ENCODE results near the gene NFIB.
A peak's percentile ranks its signal among the peaks of the same experiment; 100 is the strongest.

NFIB gene

DNA sequence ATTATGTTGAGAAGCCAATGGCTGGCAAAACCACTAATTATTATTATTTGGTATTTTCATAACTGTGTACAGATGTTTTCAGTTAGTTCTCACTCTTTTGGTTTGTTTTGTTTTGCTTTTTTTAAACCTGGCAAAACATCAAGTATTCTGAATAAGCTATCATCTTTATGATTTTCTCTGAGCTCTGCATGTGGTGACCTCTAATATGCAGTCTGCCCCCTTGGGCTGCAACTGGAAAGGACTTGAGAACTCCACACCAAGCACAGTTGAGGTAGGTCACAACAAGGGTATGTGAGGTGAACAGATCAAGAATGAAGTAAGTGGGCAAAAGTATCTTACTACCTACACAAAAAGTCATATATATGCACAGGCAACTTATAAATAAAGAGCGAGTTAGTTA, 202.2 kb downstream of the NFIB start:
- H3K4me3 ChIP-seq (replicated peaks; ENCODE audit: low read depth, low read length), result no peak overlapping the region
- DNase-seq (ENCODE audit: low read depth), result no peak
- TF ChIP-seq, protein P1, sequence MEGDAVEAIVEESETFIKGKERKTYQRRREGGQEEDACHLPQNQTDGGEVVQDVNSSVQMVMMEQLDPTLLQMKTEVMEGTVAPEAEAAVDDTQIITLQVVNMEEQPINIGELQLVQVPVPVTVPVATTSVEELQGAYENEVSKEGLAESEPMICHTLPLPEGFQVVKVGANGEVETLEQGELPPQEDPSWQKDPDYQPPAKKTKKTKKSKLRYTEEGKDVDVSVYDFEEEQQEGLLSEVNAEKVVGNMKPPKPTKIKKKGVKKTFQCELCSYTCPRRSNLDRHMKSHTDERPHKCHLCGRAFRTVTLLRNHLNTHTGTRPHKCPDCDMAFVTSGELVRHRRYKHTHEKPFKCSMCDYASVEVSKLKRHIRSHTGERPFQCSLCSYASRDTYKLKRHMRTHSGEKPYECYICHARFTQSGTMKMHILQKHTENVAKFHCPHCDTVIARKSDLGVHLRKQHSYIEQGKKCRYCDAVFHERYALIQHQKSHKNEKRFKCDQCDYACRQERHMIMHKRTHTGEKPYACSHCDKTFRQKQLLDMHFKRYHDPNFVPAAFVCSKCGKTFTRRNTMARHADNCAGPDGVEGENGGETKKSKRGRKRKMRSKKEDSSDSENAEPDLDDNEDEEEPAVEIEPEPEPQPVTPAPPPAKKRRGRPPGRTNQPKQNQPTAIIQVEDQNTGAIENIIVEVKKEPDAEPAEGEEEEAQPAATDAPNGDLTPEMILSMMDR (IDR thresholded peaks at IDR 0.05; ENCODE audit: low read length, missing control alignments), result no peak

DNA sequence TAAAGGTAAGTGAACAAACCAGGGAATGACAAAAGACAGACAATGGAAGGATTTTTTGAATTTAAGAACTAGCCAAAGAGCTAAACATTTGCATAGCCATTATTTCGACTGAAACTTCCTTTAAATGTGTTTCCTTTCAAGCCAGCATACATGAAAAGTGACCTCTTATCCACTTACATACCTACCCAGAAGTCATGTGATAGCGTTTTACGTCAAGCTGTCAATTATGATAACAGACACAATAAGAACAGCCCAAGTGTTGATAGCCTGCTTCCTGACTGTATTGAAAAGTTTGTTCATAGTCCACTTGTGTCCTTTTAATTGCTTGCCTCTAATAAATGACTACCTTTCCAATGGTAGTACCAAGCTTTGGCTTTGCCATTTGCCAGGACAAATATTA, 206.0 kb downstream of the NFIB start:
- TF ChIP-seq, protein P1 (IDR thresholded peaks at IDR 0.05; ENCODE audit: low read length, missing control alignments), result no peak
- DNase-seq (ENCODE audit: low read depth), result peak; percentile 94
- H3K4me3 ChIP-seq (replicated peaks; ENCODE audit: low read depth, low read length), result no peak overlapping the region

DNA sequence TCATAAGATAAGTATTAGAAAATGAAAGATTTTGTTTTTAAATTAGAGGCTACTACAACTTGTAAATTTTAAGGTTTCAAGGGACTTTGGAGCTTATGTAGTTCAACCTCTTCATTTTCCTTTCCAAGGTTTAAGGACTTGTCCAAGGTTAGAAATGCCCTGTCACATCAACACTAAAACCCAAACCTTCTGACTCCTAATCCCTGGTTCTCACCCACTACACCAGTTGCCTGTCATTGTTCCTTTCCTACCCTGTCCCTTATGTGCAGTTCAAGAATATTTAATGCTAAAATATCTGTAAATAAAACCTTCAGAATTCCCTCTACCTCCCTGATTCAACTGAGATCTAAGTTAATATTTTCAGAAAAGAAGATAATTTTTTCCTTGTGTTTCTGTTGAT, 206.4 kb downstream of the NFIB start:
- no peak overlapping the region for H3K4me3 ChIP-seq (replicated peaks; ENCODE audit: low read depth, low read length)
- DNase-seq (ENCODE audit: low read depth), result no peak
- TF ChIP-seq, protein P1 (IDR thresholded peaks at IDR 0.05; ENCODE audit: low read length, missing control alignments), result no peak

DNA sequence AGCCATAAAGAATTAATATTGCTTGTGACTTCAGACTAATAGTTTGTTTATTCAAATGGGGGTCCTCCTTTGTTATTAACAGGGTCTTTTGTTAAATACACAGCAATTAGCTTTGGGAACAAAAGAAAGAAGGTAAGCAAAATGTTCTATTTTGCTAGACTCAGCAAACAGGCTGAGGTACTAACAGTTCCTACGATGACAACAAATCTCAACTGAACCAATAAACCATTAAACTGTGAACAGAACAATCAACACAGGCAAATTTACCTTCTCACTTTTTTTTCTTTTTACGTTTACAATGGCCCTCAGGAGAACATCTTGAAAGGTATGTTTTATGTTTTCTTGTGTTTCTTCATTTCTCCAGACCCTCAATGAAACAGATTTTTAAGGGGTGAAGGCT, 207.2 kb downstream of the NFIB start:
- no peak for DNase-seq (ENCODE audit: low read depth)
- H3K4me3 ChIP-seq (replicated peaks; ENCODE audit: low read depth, low read length), result no peak overlapping the region
- TF ChIP-seq, protein P1 (IDR thresholded peaks at IDR 0.05; ENCODE audit: low read length, missing control alignments), result no peak

DNA sequence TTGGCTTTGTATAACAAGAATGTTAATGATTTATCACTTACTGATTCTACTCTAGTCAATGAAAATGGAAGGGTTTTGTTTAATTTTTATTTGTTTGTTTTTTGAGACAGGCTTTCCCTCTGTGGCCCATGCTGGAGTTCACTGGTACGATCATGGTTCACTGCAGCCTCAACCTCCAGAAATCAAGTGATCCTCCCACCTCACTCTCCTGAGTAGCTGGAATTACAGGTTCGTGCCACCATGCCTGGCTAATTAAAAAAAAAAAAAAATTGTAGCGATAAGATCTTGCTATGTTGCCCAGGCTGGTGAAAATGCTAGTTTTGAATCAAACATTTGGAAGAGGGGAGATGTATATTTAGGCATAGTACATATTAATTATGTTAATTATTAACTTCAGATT, 209.4 kb downstream of the NFIB start:
- no peak for DNase-seq (ENCODE audit: low read depth)
- TF ChIP-seq, protein P1 (IDR thresholded peaks at IDR 0.05; ENCODE audit: low read length, missing control alignments), result no peak
- H3K4me3 ChIP-seq (replicated peaks; ENCODE audit: low read depth, low read length), result no peak overlapping the region

DNA sequence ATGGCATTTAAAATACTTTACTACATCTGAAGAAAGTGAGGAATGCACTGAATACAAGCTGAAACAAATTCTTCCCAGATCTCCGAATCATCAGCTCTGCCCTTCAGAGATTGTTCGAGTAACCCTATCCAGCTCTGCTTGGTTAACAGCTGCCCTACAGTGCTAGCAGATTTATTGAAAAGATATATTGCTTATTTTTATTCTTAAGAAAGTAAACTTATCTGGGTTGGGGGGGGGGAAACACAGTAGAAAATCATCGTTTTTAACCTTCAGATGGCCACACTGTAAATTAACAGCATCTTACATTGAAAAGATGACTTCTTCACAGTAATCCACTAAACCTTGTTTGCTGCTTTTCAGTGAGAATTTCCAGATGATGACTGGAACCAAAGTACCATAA, 210.8 kb downstream of the NFIB start:
- no peak overlapping the region for H3K4me3 ChIP-seq (replicated peaks; ENCODE audit: low read depth, low read length)
- no peak for DNase-seq (ENCODE audit: low read depth)
- TF ChIP-seq, protein P1 (IDR thresholded peaks at IDR 0.05; ENCODE audit: low read length, missing control alignments), result no peak

DNA sequence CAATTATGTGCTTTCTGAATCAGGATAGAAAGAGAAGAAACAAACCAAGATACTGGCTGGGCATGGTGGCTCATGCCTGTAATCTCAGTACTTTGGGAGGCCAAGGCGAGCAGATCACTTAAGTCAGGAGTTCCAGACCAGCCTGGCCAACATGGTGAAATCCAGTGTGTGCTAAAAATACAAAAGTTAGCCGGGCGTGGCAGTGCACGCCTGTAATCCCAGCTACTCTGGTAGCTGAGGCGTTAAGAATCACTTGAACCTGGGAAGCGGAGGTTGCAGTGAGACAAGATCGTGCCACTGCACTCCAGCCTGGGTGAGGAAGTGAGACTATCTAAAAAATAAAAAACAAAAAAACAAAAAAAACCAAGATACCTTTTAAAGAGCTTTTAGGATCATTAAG, 214.2 kb downstream of the NFIB start:
- TF ChIP-seq, protein P1 (IDR thresholded peaks at IDR 0.05; ENCODE audit: low read length, missing control alignments), result no peak

More for the DNA sequence above, 214.2 kb downstream of the NFIB start:
- no peak overlapping the region for H3K4me3 ChIP-seq (replicated peaks; ENCODE audit: low read depth, low read length)
- DNase-seq (ENCODE audit: low read depth), result no peak
